ENCODE results near the gene SFXN3.

Gene SFXN3

DNA sequence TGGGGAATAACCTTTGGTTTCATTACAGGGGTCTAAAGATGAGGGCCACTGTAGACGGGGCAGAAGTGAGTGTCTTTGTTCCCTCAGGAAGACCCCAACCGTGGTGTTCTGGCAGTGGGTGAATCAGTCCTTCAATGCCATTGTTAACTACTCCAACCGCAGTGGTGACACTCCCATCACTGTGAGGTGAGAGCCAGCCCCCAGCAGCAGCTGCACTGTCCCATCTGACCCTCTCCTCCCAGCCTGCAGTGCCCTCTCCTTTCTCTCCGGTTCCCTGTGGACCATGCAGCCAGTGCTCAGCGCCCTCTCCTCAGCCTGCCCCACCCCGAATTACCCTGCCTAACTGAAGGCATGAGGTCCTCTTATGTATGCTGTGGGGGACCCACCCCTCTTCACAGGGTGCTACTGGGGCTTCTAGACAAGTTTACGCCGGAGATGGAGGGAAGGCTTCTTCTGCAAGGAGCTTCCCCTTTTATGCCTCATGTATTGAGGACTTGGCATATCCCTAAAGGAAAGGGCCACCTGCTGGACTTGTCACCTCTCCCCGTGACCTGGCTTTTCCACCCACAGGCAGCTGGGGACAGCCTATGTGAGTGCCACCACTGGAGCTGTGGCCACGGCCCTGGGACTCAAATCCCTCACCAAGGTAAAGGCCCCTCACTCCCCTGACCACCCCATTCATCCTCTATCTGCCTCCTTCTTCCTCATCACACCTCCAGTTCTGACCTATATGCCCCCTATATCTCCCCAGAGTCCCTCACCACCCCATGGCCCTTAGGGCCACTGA, 5.1 kb downstream of the SFXN3 start:
- no peak for DNase-seq (ENCODE audit: low spot score)

DNA sequence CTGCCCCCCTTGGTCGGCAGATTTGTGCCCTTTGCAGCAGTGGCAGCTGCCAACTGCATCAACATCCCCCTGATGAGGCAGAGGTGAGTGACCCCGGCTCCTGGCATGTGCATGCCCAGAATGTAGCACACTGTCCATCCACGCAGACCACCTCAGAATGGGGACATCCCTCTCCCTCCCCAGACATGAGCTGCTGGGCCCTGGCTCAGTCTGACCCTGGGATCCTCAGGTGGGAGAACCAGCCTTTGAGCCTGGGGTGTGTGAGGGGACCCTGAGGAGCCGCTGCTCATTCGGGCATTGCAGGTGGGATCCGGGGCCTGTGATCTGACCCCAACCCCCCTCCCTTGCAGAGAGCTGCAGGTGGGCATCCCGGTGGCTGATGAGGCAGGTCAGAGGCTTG, 5.7 kb downstream of the SFXN3 start:
- no peak for DNase-seq (ENCODE audit: low spot score)

DNA sequence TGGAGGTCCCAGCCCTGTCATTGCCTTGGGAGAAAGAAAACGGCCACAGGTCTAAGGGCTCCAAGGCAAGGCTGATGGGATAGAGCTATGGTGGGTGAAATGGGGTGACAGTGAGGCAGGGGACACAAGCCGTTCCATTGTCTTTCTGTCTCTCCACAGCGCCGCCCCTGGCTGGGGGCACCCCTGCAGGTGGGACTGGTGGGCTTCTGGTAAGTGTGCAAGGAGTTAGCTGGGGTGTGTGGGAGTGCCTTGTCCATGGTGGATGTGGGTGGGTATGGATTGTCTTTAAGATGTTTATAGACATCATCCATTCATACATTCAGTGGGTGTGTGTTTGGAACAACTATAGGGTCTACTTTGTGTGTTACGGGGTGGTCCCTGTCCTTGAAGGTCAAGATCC, 7.5 kb downstream of the SFXN3 start:
- DNase-seq (ENCODE audit: low spot score): no peak

DNA sequence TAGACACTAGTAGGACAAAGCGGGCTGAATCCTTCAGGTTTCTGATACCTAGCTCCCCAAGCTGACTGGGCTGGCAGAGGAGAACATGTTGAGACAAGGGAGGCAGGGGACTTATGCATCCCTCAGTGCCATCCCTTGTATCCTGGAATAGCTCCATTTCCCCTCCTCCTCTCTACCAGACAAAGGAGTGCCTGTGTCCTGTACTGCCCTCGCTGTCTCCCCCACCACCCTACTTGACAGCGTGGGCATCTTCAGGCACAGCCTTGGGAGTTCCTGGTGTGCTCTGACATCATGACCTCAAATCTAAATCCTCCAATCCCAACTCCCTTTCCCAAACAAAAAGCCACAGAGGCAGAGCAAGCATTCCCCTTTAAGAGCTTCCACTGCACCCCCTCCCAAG, 9.0 kb downstream of the SFXN3 start:
- no peak for DNase-seq (ENCODE audit: low spot score)

DNA sequence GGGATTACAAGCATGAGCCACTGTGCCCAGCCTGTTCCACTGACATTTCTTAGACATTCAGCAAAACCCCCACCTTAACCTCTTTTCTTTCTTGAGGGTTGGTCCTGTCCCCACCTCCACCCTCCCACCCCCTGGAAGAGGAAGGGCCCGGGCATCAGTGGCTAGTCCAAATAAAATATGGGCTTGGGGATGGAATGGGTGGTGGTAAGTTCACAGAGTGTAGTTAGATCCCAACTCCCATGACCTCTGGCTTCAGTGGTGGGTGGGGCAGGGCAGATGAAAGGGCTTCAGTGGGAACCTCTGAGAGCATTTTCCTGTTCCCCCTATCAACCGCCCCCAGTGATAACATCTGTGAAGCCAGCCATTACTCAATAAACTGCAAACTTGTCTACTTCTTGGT, 9.8 kb downstream of the SFXN3 start:
- DNase-seq (ENCODE audit: low spot score): no peak

DNA sequence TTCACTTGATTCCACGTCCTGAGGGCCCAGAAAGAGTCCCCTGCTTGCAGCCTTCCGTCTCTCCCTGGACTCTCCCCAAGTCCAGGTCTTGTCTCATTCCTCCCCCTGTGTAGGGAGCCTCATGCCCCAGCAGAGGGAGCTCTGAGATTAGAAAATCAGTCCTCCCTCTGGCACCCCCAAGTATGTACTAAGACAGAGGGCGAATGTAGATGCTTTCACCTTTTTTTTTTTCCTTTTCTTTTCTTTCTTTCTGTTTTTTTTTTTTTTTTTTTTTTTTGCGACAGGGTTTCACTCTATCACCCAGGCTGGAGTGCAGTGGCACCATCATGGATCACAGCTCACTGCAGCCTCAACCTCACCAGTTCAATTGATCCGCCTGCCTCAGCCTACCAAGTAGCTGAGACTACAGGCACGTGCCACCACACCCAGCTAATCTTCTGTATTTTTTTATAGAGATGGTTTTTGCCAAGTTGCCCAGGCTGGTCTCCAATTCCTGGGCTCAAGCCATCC, 10.3 kb downstream of the SFXN3 start:
- DNase-seq (ENCODE audit: low spot score): peak; percentile 89

DNA sequence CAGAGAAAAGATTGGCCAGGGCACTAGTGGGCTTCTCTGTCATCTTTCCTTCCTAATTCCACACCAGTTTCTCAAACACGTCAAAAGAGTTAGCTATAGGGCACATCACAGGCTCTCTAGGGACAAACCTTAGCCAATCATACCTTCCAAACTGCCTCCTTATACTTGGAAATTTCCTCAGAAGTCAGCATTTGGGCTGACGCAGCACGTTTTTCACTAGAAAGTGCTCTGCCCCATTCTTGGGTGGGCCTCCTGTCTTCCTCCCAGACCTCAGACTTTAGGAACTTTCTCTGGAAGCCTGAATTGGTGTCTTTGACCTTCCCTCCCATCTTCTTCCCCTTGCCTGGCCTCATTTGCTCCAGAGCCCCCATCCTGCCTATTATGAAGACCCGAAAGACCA, 11.1 kb downstream of the SFXN3 start:
- no peak for DNase-seq (ENCODE audit: low spot score)

DNA sequence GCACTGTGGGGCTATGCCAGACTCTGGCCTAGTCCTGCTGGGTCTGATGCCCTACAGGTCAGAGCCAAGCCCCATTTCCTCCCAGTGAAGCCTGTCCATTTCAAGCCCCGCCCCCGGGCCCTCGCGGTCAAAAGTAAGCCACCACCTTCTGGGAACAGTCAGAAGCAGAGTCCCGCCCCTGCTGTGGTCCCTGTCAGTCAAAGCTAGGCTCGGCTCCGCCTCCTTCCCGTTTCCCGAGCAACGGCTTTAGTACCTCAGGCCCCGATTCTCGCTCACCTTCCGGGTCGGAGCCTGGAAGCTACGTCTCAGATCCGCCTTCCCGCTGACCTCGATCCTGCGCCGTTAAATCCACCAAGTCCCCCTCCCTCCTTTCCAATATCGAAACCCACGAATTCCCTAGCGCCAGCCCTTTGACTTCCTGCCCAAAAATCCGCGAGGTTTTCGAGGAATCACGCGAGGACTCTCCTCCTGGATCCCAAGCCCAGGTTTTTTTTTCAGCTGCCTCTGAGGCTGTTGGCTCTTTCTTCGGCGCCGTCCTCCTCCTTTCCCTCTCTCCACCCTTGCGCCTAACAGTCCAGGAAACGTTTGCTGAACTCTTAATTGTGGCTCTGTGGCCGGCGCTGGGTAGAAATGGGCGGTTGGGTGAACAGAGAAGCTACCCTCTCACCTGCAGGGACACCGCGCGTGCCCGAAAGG, 11.8 kb downstream of the SFXN3 start:
- peak; percentile 97 for DNase-seq (ENCODE audit: low spot score)

DNA sequence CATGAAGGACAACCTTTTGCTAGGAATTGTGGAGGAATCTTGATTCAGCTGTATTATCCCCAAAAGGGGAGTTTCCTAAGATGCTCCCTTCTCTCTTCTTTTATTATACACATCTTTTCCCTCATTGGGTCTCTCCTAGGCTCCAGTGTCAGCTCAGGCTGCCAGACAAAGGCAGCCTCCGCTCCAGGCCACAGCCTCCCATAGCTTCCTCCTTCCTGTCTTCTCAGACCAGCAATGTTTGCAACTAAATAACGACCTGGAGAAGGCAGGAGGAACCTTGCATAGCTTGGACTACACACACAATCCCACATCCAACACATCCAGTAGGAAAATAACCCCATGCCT, 12.3 kb downstream of the SFXN3 start:
- no peak for DNase-seq (ENCODE audit: low spot score)

DNA sequence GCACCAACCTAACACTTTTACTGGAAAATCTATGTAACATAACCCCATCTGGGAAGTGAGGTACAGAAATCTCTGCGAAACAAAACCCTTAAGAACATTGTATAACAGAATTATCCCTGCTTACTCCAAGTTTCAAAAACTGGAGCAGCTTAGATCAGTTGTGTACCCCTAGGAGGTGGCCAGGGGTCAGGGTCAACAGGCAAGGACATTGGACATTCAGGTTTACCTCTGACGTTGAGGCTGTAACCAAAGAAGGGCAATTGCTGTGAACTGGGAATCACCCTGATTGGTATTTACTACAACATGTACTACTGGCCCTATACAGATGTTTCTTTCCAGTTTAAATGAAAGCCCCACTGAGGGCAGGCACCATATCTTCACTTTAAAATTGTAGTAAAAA, 13.1 kb downstream of the SFXN3 start:
- no peak for DNase-seq (ENCODE audit: low spot score)

DNA sequence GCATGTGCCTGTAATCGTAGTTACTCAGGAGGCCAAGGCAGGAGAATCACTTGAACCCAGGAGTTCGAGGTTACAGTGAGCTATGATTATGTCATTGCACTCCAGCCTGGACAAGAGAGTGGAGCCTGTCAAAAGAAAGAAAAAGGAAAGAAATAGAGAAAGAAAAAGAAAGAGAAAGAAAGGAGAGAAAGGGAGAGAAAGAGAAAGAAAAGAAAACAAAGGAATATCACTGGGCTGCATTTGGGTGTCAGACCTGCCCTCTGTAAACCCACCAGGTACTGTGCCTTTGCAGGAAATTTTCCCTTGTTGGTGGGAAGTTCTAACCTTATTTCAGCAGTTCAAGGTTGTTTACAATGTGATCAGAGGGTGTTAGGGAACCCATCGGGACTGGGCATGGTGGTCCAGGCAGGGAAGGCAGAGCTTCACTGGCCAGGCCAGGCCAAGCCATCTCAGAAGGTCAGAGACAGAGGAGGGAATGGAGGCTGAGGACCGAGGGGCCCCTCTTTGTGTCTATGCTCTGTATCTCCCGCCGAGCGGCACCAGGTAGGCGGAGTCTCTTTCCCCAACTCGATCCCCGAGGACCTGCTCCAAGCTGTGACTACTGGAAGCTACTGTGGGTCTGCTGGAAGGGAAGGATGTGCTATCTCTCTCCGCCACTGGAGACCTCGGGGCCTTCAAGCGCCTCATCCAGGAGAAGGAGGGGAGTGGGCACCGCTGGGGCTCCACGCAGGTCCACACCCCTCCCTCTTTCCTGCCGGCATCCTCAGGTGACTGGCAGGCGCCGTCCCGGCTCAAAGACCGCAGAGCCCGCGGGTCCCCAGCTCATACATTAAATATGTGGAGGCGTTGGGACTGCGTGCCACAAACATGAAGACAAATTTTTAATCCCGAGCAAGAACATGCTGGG, 15.6 kb downstream of the SFXN3 start:
- DNase-seq (ENCODE audit: low spot score): no peak

DNA sequence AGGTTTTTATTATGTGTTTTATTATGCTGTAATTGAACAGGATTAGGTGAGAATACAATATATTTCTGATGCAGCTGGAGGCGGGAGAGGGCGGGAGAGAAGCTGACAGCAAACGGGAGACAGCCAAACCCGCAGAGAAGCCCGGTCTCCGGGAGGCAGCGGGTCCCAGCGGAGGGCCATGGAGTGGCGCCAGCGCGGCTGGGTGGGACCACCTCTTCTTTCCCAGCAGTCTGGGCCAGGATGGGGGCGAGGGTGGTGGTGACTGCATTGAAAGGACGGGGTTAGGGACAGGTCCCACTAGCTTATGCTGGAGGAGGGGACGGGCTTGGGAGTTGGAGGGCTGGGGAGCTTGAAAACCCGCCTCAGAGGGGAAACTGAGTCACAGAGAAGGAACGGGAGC, 16.2 kb downstream of the SFXN3 start:
- DNase-seq (ENCODE audit: low spot score): no peak

DNA sequence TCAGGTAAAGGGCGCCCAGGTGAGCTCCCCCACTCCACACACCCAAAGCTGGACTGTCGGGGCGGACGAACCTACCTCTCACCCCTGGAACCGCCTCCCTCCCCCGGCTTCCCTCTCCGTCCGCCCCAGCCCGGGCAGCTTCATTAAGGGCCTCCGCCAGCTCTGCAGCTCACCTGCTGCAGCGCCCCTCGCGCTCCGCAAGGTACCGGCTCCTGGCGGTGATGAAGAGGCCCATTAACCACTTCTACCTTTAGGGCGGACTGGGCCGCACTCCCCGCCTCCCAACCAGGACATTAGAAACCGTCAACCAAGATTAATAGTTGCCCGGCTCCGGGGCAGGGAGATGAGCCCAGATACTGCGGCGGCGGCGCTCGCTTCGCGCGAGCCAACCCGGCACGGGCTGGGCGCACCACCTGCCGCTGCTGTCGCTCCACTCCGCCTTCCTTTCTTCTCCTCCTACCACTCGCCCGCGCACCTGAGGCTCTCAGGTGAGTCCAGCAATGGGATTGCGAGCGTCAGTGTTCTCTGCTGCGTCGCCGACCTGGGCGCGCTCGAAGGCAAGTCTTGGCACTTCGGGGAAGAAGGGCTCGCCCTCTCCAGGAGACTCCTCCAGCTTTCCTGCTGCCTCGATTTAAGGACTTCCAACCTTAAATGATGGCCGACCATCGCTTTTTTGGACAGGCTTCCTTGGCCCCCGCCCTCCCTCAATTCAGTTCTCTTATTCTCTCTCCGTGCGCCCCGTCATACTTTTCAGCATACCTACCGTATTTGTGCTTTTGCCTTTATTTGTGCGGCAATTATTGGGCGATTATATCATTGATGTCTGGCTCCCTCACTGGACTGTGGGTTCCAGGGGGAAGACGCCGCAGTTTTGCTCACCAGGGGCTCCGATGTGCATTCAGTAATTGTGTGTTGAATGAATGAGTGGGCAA, 17.2 kb downstream of the SFXN3 start:
- DNase-seq (ENCODE audit: low spot score): no peak

DNA sequence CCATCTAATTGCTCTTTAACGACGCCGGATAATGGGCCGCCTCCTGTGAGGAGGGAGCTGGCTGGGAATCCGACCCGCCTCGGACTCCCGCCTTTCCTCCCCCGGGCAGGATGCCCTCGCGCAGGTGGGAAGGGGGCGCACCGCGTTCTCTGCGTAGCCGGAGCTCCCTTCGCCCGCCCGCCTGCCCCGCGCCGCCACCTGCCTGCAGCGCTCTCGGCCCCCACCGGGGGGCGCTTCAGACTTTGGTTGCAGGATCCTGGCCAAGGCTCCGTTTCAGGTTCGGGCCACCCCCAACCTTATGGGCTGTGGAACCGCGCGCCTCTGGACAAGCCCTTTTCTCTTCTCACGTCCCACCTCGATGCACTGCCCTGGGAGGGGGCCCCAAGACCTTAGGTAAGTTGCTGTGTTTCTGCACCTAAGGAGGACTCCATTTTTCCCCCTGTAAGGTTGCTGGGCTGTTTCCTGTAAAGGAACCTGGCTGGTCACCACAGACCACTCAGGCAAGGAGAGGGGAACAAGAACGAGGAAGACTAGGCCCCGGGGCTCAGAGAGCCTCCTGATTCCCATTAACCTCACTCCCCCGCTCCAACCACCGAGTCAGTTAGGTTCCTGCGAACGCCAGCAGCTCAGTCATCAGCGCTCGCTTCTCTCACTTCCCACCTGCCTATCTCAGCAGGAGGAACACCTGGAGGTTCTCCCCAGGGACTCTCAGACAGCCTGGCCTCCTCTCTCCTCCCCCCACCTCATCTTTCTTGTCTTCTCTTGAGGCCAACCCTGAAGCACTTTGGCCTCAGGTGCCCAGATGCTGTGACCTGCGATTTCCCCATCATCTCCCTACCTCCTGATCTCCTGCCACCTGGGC, 19.4 kb downstream of the SFXN3 start:
- peak; percentile 52 for DNase-seq (ENCODE audit: low spot score)

DNA sequence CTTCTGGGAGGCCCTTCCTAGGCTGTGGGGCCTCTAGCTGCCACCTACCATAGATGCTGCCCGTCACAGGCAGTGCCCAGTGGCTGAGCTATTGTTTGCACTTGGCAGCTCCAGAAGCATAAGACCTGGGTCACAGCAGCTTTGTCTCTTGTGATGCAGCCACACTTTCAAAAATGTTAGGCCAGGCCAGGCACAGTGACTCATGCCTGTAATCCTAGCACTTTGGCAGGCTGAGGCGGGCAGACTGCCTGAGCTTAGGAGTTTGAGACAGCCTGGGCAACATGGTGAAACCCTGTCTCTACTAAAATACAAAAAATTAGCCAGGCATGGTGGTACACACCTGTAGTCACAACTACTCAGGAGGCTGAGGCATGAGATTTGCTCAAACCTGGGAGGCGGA, 21.3 kb downstream of the SFXN3 start:
- DNase-seq (ENCODE audit: low spot score): peak; percentile 46

DNA sequence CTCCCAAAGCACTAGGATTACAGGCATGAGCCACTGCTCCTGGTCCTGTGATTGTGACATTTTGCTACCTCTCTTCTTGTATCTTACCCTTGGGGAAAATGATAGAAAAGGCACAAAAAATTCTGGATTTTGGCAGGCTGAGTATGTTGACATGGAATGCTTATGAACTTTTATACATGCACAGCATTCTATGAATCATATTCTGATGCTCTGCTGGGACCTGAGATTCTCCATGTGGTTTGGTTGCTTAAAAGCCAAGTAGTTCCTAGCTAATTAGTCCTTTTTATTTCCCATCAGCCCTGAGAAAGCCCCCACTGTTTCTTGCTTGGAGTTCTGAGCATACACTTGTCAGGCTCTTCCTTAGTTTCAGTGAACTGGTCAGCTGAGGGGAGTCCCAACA, 22.5 kb downstream of the SFXN3 start:
- DNase-seq (ENCODE audit: low spot score): no peak

DNA sequence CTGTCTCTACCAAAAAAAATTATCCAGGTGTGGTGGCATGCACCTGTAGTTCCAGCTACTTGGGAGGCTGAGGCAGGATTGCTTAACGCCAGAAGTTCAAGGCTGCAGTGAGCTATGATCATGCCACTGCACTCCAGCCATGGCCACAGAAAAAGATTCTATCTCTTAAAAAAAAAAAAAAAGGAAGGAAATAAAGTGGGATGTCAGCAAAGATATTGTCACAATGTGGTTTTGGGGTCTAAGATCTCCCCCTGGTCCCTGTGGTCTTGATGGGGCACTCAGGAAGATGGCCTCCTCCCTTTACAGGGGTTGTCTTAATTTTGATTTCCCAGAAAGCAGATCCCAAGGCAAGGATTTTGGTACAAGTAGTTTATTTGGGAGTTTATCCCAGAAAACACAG, 23.3 kb downstream of the SFXN3 start:
- no peak for DNase-seq (ENCODE audit: low spot score)

DNA sequence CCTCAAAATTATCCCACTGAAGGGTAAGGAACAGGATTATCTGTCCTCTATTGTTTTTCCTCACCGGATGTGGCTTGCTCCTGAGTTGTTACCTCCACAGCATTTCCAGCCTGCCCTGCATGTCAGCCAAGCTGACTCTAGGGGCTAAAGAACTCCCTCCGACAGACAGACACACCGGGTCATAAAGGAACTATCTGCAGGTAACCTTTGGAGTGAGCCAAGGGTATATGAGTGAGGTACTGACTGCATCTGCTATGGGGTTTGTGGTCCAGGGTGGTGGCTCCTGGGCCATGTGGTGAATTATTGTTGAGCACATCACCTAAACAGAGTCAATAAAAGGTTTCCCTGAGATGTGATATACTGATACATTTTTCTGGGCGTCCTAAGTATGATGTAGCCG, 23.8 kb downstream of the SFXN3 start:
- no peak for DNase-seq (ENCODE audit: low spot score)

DNA sequence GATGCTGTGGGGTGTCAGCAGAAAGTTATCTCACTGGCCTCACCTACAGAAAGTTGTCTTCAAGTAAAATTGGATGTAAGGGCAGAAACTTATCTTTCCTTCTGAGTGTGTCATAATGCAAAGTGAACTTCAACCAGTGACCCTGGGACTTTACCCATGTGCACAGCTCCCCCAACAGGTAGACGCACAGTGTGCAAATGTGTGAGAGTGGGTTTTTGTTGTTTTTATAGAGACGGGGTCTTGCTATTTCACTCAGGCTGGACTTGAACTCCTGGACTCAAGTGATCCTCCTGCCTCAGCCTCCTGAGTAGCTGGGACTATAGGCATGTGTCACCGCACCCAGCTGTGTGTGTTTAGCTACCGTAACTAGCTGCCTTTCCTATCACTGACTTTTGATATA, 24.4 kb downstream of the SFXN3 start:
- no peak for DNase-seq (ENCODE audit: low spot score)

DNA sequence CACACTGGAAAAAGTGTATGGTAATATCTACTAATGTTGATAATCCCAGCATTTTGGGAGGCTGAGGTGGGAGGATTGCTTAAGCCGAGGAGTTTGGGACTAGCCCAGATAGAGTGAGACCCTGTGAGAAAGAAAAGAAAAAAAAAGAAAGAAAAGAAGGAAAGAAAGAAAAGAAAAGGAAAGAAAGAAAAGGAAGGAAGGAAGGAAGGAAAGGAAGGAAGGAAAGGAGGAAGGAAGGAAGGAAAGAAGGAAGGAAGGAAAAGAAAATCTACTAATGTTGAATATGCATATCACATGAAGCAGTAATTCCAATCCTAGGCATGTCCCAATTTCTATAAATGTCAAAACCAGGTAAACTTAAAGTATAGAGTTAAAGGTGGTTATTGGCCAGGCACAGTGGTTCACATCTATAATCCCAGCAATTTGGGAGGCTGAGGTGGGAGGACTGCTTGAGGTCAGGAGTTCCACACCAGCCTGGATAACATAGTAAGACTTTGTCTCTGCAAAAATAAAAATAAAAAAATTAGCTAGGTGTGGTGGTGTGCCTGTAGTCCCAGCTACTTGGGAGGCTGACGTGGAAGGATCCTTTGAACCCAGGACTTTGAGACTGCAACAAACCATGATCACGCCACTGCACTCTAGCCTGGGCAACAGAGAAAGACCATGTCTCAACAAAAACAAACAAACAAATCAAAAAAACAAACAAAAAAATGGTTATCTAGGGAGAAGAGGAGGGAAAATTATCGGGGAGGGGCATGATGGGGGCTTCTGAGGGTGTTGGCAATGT, 25.5 kb downstream of the SFXN3 start:
- DNase-seq (ENCODE audit: low spot score): no peak
